ENCODE results near the gene ZNF431. TPM values are rescaled to one million over a fixed set of nuclear protein-coding genes. Genes with fewer than 3 reads are reported as not detected.

Gene ZNF431
- total RNA-seq, 4 donors from 2014 or later: 22.7 to 29.6 (median 24.2) TPM

DNA sequence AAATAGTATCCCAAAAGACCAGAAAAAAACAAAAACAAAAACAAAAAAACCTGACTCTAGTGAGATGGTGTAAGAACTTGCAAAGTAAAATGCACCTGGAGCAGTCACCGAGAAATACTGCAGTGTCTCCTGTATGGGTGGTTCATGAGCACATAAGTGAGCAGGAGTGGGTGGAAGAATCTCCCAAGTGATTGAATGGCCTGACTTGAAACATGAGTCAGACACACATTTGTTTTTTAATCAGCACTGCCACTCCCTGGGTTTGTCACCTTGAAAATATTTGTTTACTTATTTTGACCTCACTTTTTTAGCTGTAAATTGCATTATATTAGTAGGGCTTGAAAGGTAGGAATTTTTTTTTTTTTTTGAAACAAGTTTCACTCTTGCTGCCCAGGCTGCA lies 2.0 kb downstream of the ZNF431 start:
- Histone ChIP-seq H3K27ac (peak overlapping the region in 2 of 3 donors; percentile 42 to 85), H3K4me1 (peaks cover 12 to 28% of the 10 kb centered on the region in 2 donors), H3K36me3 (no peaks in the 10 kb centered on the region), H3K27me3 (no peaks in the 10 kb centered on the region), H3K9me3 (no peaks in the 10 kb centered on the region), H3K4me3 (replicated peaks in 1 of 3) (no peak overlapping the region)
- DNase-seq: peak; percentile 13 to 37
- no peak for TF ChIP-seq POLR2A (IDR thresholded peaks at IDR 0.05)
- TF ChIP-seq, protein P1, sequence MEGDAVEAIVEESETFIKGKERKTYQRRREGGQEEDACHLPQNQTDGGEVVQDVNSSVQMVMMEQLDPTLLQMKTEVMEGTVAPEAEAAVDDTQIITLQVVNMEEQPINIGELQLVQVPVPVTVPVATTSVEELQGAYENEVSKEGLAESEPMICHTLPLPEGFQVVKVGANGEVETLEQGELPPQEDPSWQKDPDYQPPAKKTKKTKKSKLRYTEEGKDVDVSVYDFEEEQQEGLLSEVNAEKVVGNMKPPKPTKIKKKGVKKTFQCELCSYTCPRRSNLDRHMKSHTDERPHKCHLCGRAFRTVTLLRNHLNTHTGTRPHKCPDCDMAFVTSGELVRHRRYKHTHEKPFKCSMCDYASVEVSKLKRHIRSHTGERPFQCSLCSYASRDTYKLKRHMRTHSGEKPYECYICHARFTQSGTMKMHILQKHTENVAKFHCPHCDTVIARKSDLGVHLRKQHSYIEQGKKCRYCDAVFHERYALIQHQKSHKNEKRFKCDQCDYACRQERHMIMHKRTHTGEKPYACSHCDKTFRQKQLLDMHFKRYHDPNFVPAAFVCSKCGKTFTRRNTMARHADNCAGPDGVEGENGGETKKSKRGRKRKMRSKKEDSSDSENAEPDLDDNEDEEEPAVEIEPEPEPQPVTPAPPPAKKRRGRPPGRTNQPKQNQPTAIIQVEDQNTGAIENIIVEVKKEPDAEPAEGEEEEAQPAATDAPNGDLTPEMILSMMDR (IDR thresholded peaks at IDR 0.05): no peak
- 42 to 54% methylated on average over 1 of the region's 1 CpG for WGBS, 2 donors
- intact Hi-C loops (cut with DNase I): no loop called here

GRCh38 chr19:21147540-21147939 lies 5.7 kb downstream of the ZNF431 start:
- 92% methylated on average over 1 of the region's 1 CpG for WGBS, 2 donors
- TF ChIP-seq, protein P1 (IDR thresholded peaks at IDR 0.05): no peak
- TF ChIP-seq POLR2A (IDR thresholded peaks at IDR 0.05): no peak
- H3K27ac ChIP-seq: no peak overlapping the region
- DNase-seq: no peak
- H3K27me3 ChIP-seq: no peaks in the 10 kb centered on the region
- H3K36me3 ChIP-seq: peaks cover 6 to 8% of the 10 kb centered on the region in 2 donors
- no peaks in the 10 kb centered on the region for H3K9me3 ChIP-seq
- H3K4me3 ChIP-seq (replicated peaks in 1 of 3): no peak overlapping the region
- intact Hi-C loops (cut with DNase I): no loop called here
- peaks cover 12 to 28% of the 10 kb centered on the region in 2 donors for H3K4me1 ChIP-seq

- intact Hi-C loops (cut with DNase I): no loop called here
- TF ChIP-seq, protein P1 (IDR thresholded peaks at IDR 0.05): no peak
- TF ChIP-seq POLR2A (IDR thresholded peaks at IDR 0.05): no peak
- no peaks in the 10 kb centered on the region for H3K27me3 ChIP-seq
- H3K36me3 ChIP-seq: peaks cover 6 to 8% of the 10 kb centered on the region in 2 donors
- DNase-seq: no peak
- H3K4me1 ChIP-seq: peaks cover 6 to 16% of the 10 kb centered on the region in 2 donors
- no peaks in the 10 kb centered on the region for H3K9me3 ChIP-seq
- no peak overlapping the region for H3K4me3 ChIP-seq (replicated peaks in 1 of 3)
- no peak overlapping the region for H3K27ac ChIP-seq
These were observed 6.8 kb downstream of the ZNF431 start for GRCh38 chr19:21148681-21149080.

DNA sequence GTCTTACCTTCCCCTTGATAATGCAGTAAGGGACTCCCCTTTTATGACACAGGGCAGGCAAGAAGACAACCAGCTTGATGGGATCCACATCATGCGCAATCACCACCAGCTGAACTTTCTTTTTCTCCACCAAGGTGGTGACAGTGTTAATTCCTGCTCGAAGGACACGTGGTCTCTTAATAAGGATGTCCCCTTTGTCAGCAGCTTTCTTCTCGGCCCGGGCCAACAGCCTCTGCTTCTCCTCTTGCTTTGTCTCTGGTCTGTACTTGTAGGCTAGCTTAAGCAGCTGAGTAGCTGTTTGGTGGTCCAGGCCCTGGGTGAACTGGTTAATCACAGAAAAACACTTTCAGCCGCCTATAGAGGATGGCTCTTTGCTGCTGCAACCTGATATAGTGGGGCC lies 8.0 kb downstream of the ZNF431 start:
- H3K4me1 ChIP-seq: peaks cover 0 to 7% of the 10 kb centered on the region in 2 donors
- no peak for TF ChIP-seq POLR2A (IDR thresholded peaks at IDR 0.05)
- TF ChIP-seq, protein P1 (IDR thresholded peaks at IDR 0.05): no peak
- WGBS, 2 donors: 95 to 98% methylated on average over 6 of the region's 6 CpGs
- H3K9me3 ChIP-seq: no peaks in the 10 kb centered on the region
- no peak overlapping the region for H3K4me3 ChIP-seq (replicated peaks in 1 of 3)
- H3K27me3 ChIP-seq: no peaks in the 10 kb centered on the region
- DNase-seq: no peak
- H3K27ac ChIP-seq: peak overlapping the region in 1 of 3 donors; percentile 3
- intact Hi-C loops (cut with DNase I): no loop called here
- peaks cover 6 to 8% of the 10 kb centered on the region in 2 donors for H3K36me3 ChIP-seq

GRCh38 chr19:21151460-21151859 lies 9.6 kb downstream of the ZNF431 start:
- 97 to 100% methylated on average over 1 of the region's 1 CpG for WGBS, 2 donors
- H3K27me3 ChIP-seq: no peaks in the 10 kb centered on the region
- no peak overlapping the region for H3K4me3 ChIP-seq (replicated peaks in 1 of 3)
- H3K36me3 ChIP-seq: peaks cover 6 to 8% of the 10 kb centered on the region in 2 donors
- H3K4me1 ChIP-seq: peaks cover 3% of the 10 kb centered on the region in 2 donors
- H3K9me3 ChIP-seq: no peaks in the 10 kb centered on the region
- H3K27ac ChIP-seq: peak overlapping the region in 1 of 3 donors; percentile 39
- no peak for TF ChIP-seq POLR2A (IDR thresholded peaks at IDR 0.05)
- TF ChIP-seq, protein P1 (IDR thresholded peaks at IDR 0.05): no peak
- no peak for DNase-seq
- intact Hi-C loops (cut with DNase I): no loop called here
